Cardiac muscle cell (in vitro differentiated cells and primary cell): Measurements from ENCODE around the gene GPR37L1. TPM values are rescaled to one million over a fixed set of nuclear protein-coding genes. Genes with fewer than 3 reads are reported as not detected.
A peak's percentile ranks its signal among the peaks of the same experiment; 100 is the strongest.

ENCODE experiments used
- DNase-seq, 2 donors: peaks; one replicate each; pipeline versions ENCODE4 v3.0.0 to v3.0.0-alpha.2; 2010 to 2017; ENCODE audit warnings: low read depth in 1 of 2, low spot score in 1 of 2
- H3K27ac ChIP-seq: fragments of 200-600 bp; sonication (generic); 2 replicates; pipeline ENCODE4 v1.5.1; 2016
- H3K27me3 ChIP-seq: fragments of 200-600 bp; sonication (generic); 2 replicates; pipeline ENCODE4 v1.6.0; 2016; ENCODE audit warnings: control low read depth
- H3K36me3 ChIP-seq: fragments of 200-600 bp; sonication (generic); 2 replicates; pipeline ENCODE4 v1.5.1; 2016; ENCODE audit warnings: control low read depth
- H3K4me1 ChIP-seq: fragments of 200-600 bp; sonication (generic); 2 replicates; pipeline ENCODE4 v1.8.1; 2017; ENCODE audit warnings: low read depth, mild to moderate bottlenecking, mixed run types
- H3K4me3 ChIP-seq: fragments of 200-600 bp; sonication (generic); 2 replicates; pipeline ENCODE4 v1.5.1; 2016; ENCODE audit warnings: mild to moderate bottlenecking
- H3K9me3 ChIP-seq: fragments of 200-600 bp; sonication (generic); 2 replicates; pipeline ENCODE4 v1.5.1; 2017; ENCODE audit warnings: low read depth, mild to moderate bottlenecking, control low read depth
- CTCF ChIP-seq: IDR thresholded peaks from 2 replicates; pipeline ENCODE4 v1.5.1; 2012; ENCODE audit warnings: low read depth, mild to moderate bottlenecking, low read length
- polyA plus RNA-seq: library from polyadenylated mRNA; unstranded; fragments of >200 nt; fragmentation: Nextera tagmentation; extraction: Ambion mirVana; gene quantifications from 2 replicates; pipeline ENCODE4 v1.2.1, GENCODE V29; 2016
- total RNA-seq: library from RNA; depleted of rRNA; stranded (reverse); fragments of >200 nt; gene quantifications from 2 replicates; pipeline ENCODE4 v1.2.3, GENCODE V29; 2016

GPR37L1 gene
- total and polyA plus RNA-seq, 2 experiments from 2014 or later: not detected

- no peak for DNase-seq
- Histone ChIP-seq H3K36me3 (no peaks in the 10 kb centered on the region), H3K27ac (no peak overlapping the region), H3K9me3 (no peaks in the 10 kb centered on the region), H3K27me3 (no peaks in the 10 kb centered on the region), H3K4me3 (no peak overlapping the region), H3K4me1 (no peaks in the 10 kb centered on the region)
- no peak for TF ChIP-seq CTCF
These were observed 5.3 kb downstream of the GPR37L1 start for GRCh38 chr1:202127836-202128622.

- H3K36me3 ChIP-seq: peaks cover 6% of the 10 kb centered on the region
- H3K4me3 ChIP-seq: no peak overlapping the region
- H3K4me1 ChIP-seq: no peaks in the 10 kb centered on the region
- no peak for TF ChIP-seq CTCF
- no peaks in the 10 kb centered on the region for H3K27me3 ChIP-seq
- no peak for DNase-seq
- no peaks in the 10 kb centered on the region for H3K9me3 ChIP-seq
- no peak overlapping the region for H3K27ac ChIP-seq
These were observed 7.0 kb downstream of the GPR37L1 start for GRCh38 chr1:202129453-202130296.

- H3K9me3 ChIP-seq: no peaks in the 10 kb centered on the region
- no peaks in the 10 kb centered on the region for H3K4me1 ChIP-seq
- no peak overlapping the region for H3K4me3 ChIP-seq
- no peak for DNase-seq
- H3K36me3 ChIP-seq: peaks cover 8% of the 10 kb centered on the region
- H3K27me3 ChIP-seq: no peaks in the 10 kb centered on the region
- H3K27ac ChIP-seq: no peak overlapping the region
- no peak for TF ChIP-seq CTCF
These were observed 7.6 kb downstream of the GPR37L1 start for GRCh38 chr1:202130297-202130721.

GRCh38 chr1:202130816-202131522 lies 8.3 kb downstream of the GPR37L1 start:
- Histone ChIP-seq H3K27ac (no peak overlapping the region), H3K9me3 (no peaks in the 10 kb centered on the region), H3K27me3 (no peaks in the 10 kb centered on the region), H3K36me3 (peaks cover 8% of the 10 kb centered on the region), H3K4me1 (no peaks in the 10 kb centered on the region), H3K4me3 (no peak overlapping the region)
- no peak for TF ChIP-seq CTCF
- no peak for DNase-seq

GRCh38 chr1:202131956-202132821 lies 9.5 kb downstream of the GPR37L1 start:
- no peaks in the 10 kb centered on the region for H3K27me3 ChIP-seq
- H3K9me3 ChIP-seq: no peaks in the 10 kb centered on the region
- H3K27ac ChIP-seq: peak overlapping the region; percentile 66
- no peak for TF ChIP-seq CTCF
- H3K36me3 ChIP-seq: peaks cover 8% of the 10 kb centered on the region
- DNase-seq: no peak
- no peaks in the 10 kb centered on the region for H3K4me1 ChIP-seq
- H3K4me3 ChIP-seq: no peak overlapping the region
